ELR (cell line): Measurements from ENCODE around the gene ARHGEF1.

ENCODE experiments used
- DNase-seq: peaks from one replicate; pipeline ENCODE4 v3.0.0-alpha.2; 2015; ENCODE audit warnings: low read depth

ARHGEF1 gene

GRCh38 chr19:41882568-41883462 lies at the start of gene ARHGEF1:
Gene ARHGEF1 (plus strand): TSS chr19:41883184. CDS start chr19:41888083, 4,899 bp downstream.
- DNase-seq: peak; percentile 63

DNA sequence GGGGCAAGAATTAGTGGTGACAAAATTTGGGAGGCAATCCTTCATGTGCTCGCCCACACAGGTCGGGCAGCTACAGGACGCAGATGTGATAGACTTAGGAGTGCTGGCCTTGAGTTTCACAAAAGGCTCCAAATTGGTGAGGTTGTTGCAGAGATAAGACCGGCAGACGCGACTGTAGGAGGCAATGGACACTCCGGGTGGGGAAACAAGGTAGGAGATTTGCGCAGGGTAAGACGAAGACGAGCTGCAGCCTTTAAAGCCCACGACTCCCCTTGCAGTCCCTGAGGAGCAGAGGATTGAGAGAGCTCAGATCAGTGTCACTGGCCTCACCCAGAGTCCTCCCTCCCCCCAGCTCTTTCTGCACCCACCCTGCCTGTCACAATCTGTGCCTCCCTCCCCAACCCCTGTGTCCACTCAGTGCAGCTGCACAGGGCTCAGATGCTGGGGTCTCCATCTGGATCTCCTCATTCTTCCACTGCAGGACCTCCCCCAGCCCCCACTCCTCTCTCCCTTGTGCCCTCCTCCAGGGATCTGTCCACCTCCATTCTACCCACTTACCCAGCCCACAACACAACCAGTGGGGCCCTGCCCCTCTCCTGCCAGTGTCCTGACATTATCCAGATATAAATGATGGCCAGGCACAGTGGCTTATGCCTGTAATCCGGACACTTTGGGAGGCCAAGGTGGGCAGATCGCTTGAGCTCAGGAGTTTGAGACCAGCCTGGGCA lies 44.8 kb upstream of the ARHGEF1 start:
- no peak for DNase-seq

DNA sequence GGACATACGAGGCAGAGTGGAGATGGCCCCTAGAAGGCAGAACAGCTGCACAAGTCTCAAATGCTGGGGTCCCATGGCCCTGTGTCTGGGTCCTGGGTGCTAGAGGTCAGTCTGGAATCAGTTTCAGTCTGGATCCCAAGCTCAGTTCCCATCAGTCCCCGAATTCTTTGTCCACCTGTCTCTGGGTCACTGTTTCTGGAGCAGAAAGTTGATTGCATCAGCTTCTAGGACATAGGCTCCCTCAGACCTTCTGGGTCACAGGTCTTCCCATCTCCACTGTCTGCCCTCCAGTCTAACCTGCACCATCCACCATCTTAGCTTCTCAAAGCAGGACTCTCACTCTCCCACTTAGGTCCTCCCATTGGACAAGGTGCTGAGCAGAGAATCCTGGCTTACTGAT lies 43.8 kb upstream of the ARHGEF1 start:
- DNase-seq: no peak

DNA sequence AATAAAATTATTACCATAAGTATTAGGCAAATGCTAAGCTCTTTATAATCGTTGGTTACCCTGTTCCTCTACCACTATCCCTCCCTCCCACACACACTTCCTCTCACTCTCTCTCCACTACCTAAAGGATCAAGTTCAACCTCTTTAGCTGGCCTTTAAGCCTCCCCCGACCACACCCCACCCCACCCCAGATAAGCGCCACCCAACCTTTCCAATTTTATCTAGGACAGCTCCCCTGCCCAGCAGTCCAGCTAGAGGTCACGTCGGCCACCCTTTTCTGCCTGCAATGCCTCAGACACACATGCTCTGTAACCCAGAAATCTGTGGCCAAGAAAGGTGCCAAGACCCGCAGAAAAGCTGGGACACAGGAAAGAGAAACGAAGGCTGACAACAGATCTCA lies 39.6 kb upstream of the ARHGEF1 start:
- no peak for DNase-seq

DNA sequence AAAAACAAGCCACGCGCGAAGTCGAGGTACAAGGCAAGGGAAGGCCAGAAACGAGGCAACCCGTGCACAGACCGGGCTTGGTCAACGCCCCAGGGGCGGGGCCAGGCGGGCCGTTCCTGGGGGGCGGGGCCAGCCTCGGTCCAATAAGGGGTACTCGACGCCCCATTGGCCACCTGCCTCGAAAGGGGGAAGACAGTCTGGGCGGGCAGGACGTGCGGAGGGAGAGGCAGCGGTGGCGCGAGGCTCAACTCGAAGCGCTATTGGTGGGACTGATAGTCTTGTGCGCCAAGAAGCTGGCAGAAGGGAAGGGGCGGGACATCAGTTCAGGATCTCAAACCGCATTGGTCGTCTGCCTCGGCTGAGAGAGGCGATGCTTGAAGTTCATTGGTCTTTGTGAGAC lies 38.4 kb upstream of the ARHGEF1 start, which contains the start of gene LYPD4:
TSS of gene LYPD4 (minus strand) at position 83 of the 400 bp plus-strand sequence. CDS start 5,398 bp downstream, outside the sequence.
- DNase-seq: no peak

GRCh38 chr19:41845001-41845050 lies 38.2 kb upstream of the ARHGEF1 start, which contains the start of gene DMRTC2:
Gene DMRTC2 (plus strand): TSS chr19:41845042. CDS start chr19:41847429, 2,387 bp downstream.
- no peak for DNase-seq

- no peak for DNase-seq
Measured at GRCh38 chr19:41845051-41845590, 37.9 kb upstream of the ARHGEF1 start.

DNA sequence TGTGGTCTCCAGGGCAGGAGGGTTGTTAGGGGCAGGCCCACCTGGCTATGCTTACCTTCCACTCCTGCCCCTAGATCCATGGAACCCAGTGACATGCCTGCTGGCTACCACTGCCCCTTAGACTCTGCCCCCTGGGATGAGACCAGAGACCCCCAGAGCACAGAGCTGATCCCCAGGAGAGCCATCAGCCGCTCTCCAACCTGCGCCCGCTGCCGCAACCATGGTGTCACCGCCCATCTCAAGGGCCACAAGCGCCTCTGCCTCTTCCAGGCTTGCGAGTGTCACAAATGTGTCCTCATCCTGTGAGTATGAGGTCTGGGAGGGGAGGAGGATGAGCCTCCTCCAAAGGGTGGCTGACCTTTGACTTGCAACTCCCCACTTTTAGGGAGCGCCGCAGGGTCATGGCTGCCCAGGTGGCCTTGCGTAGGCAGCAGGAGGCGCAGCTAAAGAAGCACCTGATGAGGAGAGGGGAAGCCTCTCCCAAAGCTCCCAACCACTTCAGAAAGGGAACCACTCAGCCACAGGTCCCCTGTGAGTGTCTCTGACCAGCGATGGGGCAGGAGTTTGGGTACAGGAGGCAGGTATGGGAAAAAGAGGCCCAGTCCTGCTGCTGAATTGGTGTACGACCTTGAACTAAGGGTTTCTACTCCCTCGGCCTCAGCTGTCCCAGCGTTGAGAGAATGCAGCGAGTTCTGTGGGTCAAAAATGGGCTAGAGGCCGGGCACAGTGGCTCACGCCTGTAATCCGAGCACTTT lies 35.5 kb upstream of the ARHGEF1 start:
- DNase-seq: no peak

- no peak for DNase-seq
Measured at GRCh38 chr19:41848666-41849065, 34.3 kb upstream of the ARHGEF1 start.

GRCh38 chr19:41849067-41849466 lies 33.9 kb upstream of the ARHGEF1 start:
- DNase-seq: no peak

DNA sequence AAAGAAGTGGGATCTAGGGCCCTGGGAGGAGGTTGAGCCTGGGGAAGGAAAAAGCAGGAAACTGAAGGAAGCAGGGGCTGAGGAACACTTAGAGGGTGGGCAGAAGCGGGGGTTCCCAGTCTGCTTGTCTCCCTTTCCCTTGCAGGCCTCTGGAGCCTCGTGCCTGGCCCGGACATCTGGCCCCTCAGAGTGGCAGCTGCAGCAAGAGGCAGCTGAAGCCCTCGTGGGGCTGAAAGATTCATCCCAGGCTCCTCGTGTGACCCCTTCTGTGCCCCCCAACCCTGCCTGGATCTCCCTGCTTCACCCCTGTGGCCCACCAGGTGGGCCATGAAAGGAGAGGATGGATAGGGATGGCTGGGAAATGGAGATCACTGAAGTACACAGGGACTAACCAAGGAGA lies 32.6 kb upstream of the ARHGEF1 start:
- DNase-seq: no peak

- DNase-seq: no peak
Measured at GRCh38 chr19:41851456-41851855, 31.5 kb upstream of the ARHGEF1 start.

- DNase-seq: no peak
Measured at GRCh38 chr19:41853344-41853743, 29.6 kb upstream of the ARHGEF1 start.

DNA sequence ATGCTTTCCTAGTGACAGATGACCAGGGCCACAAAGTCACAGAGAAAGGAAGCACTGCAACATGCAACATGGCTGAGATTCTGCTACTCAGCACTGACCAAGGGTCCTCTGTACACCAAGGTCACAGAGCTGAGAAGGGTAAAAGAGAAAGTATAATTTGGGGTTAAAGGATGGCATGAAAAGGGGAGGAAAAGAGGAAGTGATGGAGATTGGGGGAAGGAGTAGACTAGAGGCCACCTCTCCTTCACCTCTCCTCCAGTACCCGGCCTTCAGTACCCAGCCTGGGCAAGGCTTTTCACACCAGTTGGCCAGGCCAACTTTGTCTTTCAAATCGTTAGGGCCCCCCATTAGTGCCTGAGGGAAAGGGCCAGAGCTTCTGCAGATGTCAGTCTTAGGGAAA lies 29.2 kb upstream of the ARHGEF1 start:
- no peak for DNase-seq

DNA sequence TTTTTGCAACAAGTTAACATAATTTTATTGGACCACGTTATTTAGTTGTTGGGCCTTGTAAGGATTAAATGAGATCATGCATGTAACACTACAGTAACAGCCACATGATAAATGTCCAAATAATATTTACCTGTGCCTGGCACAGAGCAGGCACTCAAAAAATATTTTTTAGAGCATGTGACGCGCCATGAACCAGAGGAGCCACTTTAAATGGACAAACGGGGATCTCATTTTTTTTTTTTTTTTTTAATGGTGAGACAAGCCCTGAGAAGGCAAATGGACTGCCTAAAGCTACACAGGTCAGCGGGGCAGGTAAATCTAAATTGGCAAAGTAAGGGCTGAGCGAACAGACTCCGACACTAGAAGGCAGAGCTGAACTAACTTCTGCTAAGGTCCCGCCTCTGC lies 23.8 kb upstream of the ARHGEF1 start:
- DNase-seq: no peak

GRCh38 chr19:41859618-41860418 lies 23.2 kb upstream of the ARHGEF1 start, which contains the start of gene RPS19:
Gene RPS19 (plus strand): TSS chr19:41860255. CDS start chr19:41860775, 520 bp downstream.
- peak; percentile 98 for DNase-seq

- no peak for DNase-seq
Measured at GRCh38 chr19:41860419-41861115, 22.4 kb upstream of the ARHGEF1 start.

- no peak for DNase-seq
Measured at GRCh38 chr19:41861116-41861768, 21.7 kb upstream of the ARHGEF1 start.

- DNase-seq: no peak
Measured at GRCh38 chr19:41861846-41862245, 21.1 kb upstream of the ARHGEF1 start.

- no peak for DNase-seq
Measured at GRCh38 chr19:41862445-41862986, 20.5 kb upstream of the ARHGEF1 start.
